Right lobe of liver (tissue), 4 donors: ENCODE measurements around the gene CD109.

Source experiments
- CTCF ChIP-seq, 4 donors: fragments of 200-600 bp in 3 of 4; fragments of 450-650 bp in 1 of 4; IDR thresholded peaks; one replicate each; pipeline versions ENCODE4 v1.5.1 to v1.8.0; 2016 to 2022; ENCODE audit warnings: antibody characterized with exemption in 4 of 4, mild to moderate bottlenecking in 2 of 4
- POLR2A ChIP-seq: fragments of 450-650 bp; IDR thresholded peaks from one replicate; pipeline ENCODE4 v1.6.1; 2017; ENCODE audit warnings: antibody characterized with exemption, mild to moderate bottlenecking
- donor health status: DM: no; HTN: no; CAD: no.
- donor health status: DM: no; HTN: no; CAD: no.
- donor health status: DM: no; HTN: yes; CAD: no.

DNA sequence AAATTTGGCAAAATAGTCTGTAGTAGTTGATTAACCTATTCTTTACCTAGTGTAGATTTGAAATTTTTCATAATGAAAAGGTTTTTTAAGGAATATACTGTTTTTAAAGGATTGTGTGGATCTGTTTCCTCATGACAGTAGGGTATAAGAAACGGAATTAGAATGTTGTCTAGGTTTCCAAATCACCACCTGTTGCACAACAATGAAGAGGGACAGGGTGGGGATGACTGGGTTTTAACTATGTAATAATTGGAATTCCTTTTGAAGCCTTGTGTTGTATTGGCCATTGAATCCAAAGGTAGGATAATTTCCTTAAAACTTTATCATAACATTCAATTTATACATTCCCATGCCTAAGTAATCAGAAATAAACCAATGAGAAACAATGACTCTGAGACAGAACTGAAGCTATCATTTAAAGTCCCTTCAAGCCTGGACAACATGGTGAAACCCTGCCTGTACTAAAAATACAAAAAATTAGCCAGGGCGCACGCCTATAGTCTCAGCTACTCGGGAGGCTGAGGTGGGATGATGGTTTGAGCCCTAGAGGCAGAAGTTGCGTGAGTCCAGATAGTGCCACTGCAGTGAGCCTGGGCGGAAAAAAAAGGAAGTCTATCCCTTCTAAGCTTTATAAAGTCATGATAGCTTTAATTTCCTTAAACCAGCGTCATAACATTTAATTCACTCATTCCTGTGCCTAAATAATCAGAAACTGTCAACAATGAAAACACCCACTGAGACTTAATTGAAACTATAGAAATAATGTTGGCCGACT is 23.9 kb upstream of the CD109 start:
- no peak for TF ChIP-seq CTCF (IDR thresholded peaks at IDR 0.05)
- no peak for TF ChIP-seq POLR2A
